NB4 (cell line): Measurements from ENCODE around the gene EXOC5.

Source experiments
- DNase-seq: peaks from one replicate; pipeline ENCODE4 v3.0.0; 2010; ENCODE audit warnings: low read depth
- H3K4me3 ChIP-seq: one replicate; pipeline ENCODE4 v1.5.1; 2011; ENCODE audit warnings: mild to moderate bottlenecking, low read depth, low read length, moderate library complexity
- MYC ChIP-seq: IDR thresholded peaks from 2 replicates; pipeline ENCODE4 v1.6.1; 2011; ENCODE audit warnings: low read depth, low read length
- POLR2A ChIP-seq: IDR thresholded peaks from 2 replicates; pipeline ENCODE4 v1.6.1; 2011; ENCODE audit warnings: mild to moderate bottlenecking; ENCODE audit not compliant: insufficient read length; ENCODE audit errors: extremely low read depth
- TF ChIP-seq, protein P1 (sequence below): IDR thresholded peaks from 2 replicates; pipeline ENCODE4 v1.6.1; 2011; ENCODE audit warnings: low read depth, low read length
- TF ChIP-seq, protein P2 (sequence below): IDR thresholded peaks from one replicate; pipeline ENCODE4 v1.5.1; 2012; ENCODE audit warnings: low read depth, low read length

The EXOC5 gene

DNA sequence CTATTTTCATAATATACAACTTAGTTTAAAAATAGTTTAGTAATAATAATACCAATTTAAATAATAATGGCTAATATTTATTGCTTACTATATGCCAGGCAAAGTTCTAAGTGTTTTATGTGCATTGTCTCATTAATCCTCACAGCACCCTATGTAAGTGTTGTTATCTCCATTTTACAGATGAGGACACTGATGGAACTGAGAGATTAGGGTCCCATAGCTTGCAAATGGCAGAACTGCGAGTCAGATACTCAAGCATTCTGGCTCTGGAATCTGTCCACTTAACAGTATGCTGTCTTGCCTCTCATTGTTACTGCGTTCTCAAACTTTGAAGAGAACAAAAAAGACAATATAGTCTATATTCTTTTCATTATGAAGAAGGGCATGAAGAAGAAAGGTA lies 19.0 kb upstream of the EXOC5 start:
- TF ChIP-seq, protein P1, sequence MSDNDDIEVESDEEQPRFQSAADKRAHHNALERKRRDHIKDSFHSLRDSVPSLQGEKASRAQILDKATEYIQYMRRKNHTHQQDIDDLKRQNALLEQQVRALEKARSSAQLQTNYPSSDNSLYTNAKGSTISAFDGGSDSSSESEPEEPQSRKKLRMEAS = no peak
- no peak for DNase-seq
- no peak overlapping the region for H3K4me3 ChIP-seq

DNA sequence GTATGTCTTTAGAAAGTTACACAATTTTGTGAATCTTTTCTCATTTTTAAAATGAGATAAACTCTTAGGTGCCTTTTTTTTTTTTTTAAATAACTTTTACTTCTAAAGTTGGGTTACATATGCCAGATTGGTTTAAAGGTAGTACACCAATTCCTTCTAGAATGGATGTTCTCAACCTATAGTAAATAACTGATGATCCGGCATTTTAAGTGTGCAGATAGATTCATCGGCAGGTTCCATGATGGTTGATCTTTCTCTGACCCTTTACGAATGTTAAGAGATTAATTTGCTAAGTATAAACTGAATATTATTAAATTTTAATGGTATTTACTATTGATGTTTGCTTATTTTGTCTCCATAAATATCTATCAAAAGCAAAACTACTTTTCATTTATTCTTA lies 8.4 kb upstream of the EXOC5 start:
- TF ChIP-seq POLR2A (no peak), MYC (no peak)
- TF ChIP-seq, protein P1 = no peak
- TF ChIP-seq, protein P2, sequence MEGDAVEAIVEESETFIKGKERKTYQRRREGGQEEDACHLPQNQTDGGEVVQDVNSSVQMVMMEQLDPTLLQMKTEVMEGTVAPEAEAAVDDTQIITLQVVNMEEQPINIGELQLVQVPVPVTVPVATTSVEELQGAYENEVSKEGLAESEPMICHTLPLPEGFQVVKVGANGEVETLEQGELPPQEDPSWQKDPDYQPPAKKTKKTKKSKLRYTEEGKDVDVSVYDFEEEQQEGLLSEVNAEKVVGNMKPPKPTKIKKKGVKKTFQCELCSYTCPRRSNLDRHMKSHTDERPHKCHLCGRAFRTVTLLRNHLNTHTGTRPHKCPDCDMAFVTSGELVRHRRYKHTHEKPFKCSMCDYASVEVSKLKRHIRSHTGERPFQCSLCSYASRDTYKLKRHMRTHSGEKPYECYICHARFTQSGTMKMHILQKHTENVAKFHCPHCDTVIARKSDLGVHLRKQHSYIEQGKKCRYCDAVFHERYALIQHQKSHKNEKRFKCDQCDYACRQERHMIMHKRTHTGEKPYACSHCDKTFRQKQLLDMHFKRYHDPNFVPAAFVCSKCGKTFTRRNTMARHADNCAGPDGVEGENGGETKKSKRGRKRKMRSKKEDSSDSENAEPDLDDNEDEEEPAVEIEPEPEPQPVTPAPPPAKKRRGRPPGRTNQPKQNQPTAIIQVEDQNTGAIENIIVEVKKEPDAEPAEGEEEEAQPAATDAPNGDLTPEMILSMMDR = no peak
- no peak for DNase-seq
- no peak overlapping the region for H3K4me3 ChIP-seq

GRCh38 chr14:57275023-57275664 lies 6.4 kb upstream of the EXOC5 start:
- no peak overlapping the region for H3K4me3 ChIP-seq
- no peak for TF ChIP-seq MYC
- TF ChIP-seq, protein P2 = no peak
- TF ChIP-seq, protein P1 = no peak
- no peak for TF ChIP-seq POLR2A
- no peak for DNase-seq

DNA sequence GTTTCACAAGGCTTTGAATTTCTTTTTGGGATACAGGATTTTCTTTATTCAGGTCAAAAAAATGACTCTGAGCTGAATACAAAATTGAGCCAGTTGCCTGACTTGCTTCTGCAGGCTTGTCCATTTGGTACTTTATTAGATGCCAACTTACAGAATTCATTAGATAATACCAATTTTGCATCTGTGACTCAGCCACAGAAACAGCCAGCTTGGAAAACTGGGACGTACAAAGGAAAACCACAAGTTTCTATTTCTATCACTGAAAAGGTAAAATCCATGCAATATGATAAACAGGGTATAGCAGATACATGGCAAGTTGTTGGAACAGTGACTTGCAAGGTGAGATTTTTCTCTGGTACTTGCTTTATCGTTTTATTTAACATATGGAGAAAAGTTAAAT lies 5.8 kb upstream of the EXOC5 start:
- H3K4me3 ChIP-seq = no peak overlapping the region
- TF ChIP-seq, protein P2 = no peak
- TF ChIP-seq POLR2A = no peak
- TF ChIP-seq, protein P1 = no peak
- no peak for TF ChIP-seq MYC
- DNase-seq = no peak

DNA sequence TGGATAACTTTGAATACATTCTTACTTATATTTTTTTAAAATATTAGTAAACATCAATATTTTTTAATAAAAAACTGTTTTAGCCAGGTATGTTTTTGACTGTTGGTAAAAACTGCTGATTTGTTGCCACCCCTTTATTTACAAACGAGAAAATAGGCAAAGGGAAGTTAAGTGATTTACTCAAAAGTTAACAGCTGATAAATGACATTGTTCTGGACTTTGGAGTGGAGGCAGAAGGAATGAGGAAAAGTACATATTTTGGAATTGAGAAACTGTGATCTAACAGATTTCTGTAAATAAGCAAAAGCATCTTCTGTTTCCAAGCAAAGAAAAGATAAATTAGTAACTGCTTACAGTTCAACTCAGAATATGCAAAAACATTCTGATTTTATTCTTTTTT lies 4.5 kb upstream of the EXOC5 start:
- TF ChIP-seq, protein P2 = no peak
- TF ChIP-seq POLR2A (no peak), MYC (no peak)
- TF ChIP-seq, protein P1 = no peak
- no peak for DNase-seq
- H3K4me3 ChIP-seq = no peak overlapping the region

- no peak for DNase-seq
- TF ChIP-seq MYC (no peak), POLR2A (no peak)
- TF ChIP-seq, protein P1 = no peak
- TF ChIP-seq, protein P2 = no peak
- peak overlapping the region; percentile 8 for H3K4me3 ChIP-seq
Measured at GRCh38 chr14:57266065-57266464, 2.6 kb downstream of the EXOC5 start.
